Ascending aorta (tissue), 2 donors: ENCODE measurements around the gene TSHZ1. TPM values are rescaled to one million over a fixed set of nuclear protein-coding genes. Genes with fewer than 3 reads are reported as not detected.

Source experiments
- DNase-seq, 2 donors: peaks; one replicate each; pipeline ENCODE4 v3.0.0-alpha.2; 2019; ENCODE audit warnings: low spot score in 2 of 2
- H3K27ac ChIP-seq, 2 donors: fragments of 200-600 bp; sonication (generic); one replicate each; pipeline ENCODE4 v1.5.1; 2016 to 2017; ENCODE audit warnings: mild to moderate bottlenecking in 1 of 2
- H3K27me3 ChIP-seq: fragments of 200-600 bp; sonication (generic); one replicate; pipeline ENCODE4 v1.5.1; 2017
- H3K36me3 ChIP-seq, 2 donors: fragments of 200-600 bp; sonication (generic); one replicate each; pipeline ENCODE4 v1.5.1; 2016
- H3K4me1 ChIP-seq, 2 donors: fragments of 200-600 bp; sonication (generic); one replicate each; pipeline ENCODE4 v1.5.1; 2016 to 2017; ENCODE audit warnings: mild to moderate bottlenecking in 1 of 2
- H3K4me3 ChIP-seq, 2 donors: fragments of 200-600 bp; sonication (generic); one replicate each; pipeline ENCODE4 v1.5.1; 2016 to 2017; ENCODE audit warnings: mild to moderate bottlenecking in 1 of 2
- H3K9me3 ChIP-seq, 2 donors: fragments of 200-600 bp; sonication (generic); one replicate each; pipeline ENCODE4 v1.5.1; 2016
- intact Hi-C: fragments of 100-400 bp; cut with DNase I; formaldehyde crosslinking; loops from one replicate; pipeline ENCODE4 v1.15.1; 2023
- total RNA-seq: library from RNA; depleted of rRNA; stranded (reverse); fragments of >200 nt; gene quantifications from one replicate; pipeline ENCODE4 v1.1.0, GENCODE V29; 2016
- TF ChIP-seq, protein P1 (sequence below), 3 experiments: fragments of 200-600 bp in 2 of 3; fragments of 450-650 bp in 1 of 3; sonication (generic) in 2 of 3; IDR thresholded peaks; one replicate each; pipeline ENCODE4 v1.5.1; 2016 to 2019; ENCODE audit warnings: antibody characterized with exemption in 3 of 3, mild to moderate bottlenecking in 1 of 3, moderate library complexity in 1 of 3

TSHZ1 gene
- total RNA-seq, 1 donor from 2014 or later: 13.3 TPM

GRCh38 chr18:75251466-75251865, 40.9 kb downstream of the TSHZ1 start:
- intact Hi-C loops: no loop called here
- peaks cover 0 to 15% of the 10 kb centered on the region in 2 donors for H3K4me1 ChIP-seq
- TF ChIP-seq, protein P1, sequence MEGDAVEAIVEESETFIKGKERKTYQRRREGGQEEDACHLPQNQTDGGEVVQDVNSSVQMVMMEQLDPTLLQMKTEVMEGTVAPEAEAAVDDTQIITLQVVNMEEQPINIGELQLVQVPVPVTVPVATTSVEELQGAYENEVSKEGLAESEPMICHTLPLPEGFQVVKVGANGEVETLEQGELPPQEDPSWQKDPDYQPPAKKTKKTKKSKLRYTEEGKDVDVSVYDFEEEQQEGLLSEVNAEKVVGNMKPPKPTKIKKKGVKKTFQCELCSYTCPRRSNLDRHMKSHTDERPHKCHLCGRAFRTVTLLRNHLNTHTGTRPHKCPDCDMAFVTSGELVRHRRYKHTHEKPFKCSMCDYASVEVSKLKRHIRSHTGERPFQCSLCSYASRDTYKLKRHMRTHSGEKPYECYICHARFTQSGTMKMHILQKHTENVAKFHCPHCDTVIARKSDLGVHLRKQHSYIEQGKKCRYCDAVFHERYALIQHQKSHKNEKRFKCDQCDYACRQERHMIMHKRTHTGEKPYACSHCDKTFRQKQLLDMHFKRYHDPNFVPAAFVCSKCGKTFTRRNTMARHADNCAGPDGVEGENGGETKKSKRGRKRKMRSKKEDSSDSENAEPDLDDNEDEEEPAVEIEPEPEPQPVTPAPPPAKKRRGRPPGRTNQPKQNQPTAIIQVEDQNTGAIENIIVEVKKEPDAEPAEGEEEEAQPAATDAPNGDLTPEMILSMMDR (IDR thresholded peaks at IDR 0.05): no peak

DNA sequence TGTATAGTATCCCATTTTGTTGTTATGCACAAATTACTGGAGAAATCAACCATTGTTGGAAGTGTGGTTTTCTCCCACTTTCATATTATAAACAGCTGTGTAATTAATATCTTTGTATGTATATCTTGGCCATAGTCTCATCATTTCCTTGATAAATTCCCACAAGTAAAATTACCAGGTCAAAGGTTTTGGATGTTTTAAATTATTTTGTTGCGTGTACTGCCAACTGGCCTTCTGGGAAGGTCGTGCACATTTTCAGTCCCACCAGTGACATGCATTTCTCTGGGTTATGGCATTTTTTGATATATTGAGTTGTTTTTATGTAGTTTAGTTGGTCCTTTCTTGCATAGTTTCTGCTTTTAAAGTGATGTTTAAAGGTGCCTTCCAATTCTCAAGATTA, 41.5 kb downstream of the TSHZ1 start:
- Histone ChIP-seq H3K27me3 (no peaks in the 10 kb centered on the region), H3K27ac (no peak overlapping the region), H3K36me3 (no peaks in the 10 kb centered on the region), H3K9me3 (no peaks in the 10 kb centered on the region), H3K4me3 (no peak overlapping the region), H3K4me1 (peaks cover 0 to 11% of the 10 kb centered on the region in 2 donors)
- TF ChIP-seq, protein P1 (IDR thresholded peaks at IDR 0.05): no peak
- DNase-seq: no peak
- intact Hi-C loops: no loop called here

More at GRCh38 chr18:75251466-75251865, 40.9 kb downstream of the TSHZ1 start:
- Histone ChIP-seq H3K27ac (no peak overlapping the region), H3K4me3 (no peak overlapping the region), H3K9me3 (no peaks in the 10 kb centered on the region), H3K27me3 (no peaks in the 10 kb centered on the region), H3K36me3 (no peaks in the 10 kb centered on the region)
- no peak for DNase-seq

GRCh38 chr18:75253043-75253442, 42.4 kb downstream of the TSHZ1 start:
- no peaks in the 10 kb centered on the region for H3K27me3 ChIP-seq
- no peaks in the 10 kb centered on the region for H3K9me3 ChIP-seq
- H3K36me3 ChIP-seq: no peaks in the 10 kb centered on the region
- intact Hi-C loops: no loop called here
- H3K4me1 ChIP-seq: peaks cover 0 to 10% of the 10 kb centered on the region in 2 donors
- no peak overlapping the region for H3K27ac ChIP-seq
- no peak overlapping the region for H3K4me3 ChIP-seq
- DNase-seq: no peak
- TF ChIP-seq, protein P1 (IDR thresholded peaks at IDR 0.05): no peak

- TF ChIP-seq, protein P1 (IDR thresholded peaks at IDR 0.05): no peak
- H3K4me1 ChIP-seq: peaks cover 0 to 10% of the 10 kb centered on the region in 2 donors
- H3K27ac ChIP-seq: no peak overlapping the region
- DNase-seq: no peak
- intact Hi-C loops: no loop called here
- H3K4me3 ChIP-seq: no peak overlapping the region
- H3K27me3 ChIP-seq: no peaks in the 10 kb centered on the region
- H3K9me3 ChIP-seq: no peaks in the 10 kb centered on the region
- H3K36me3 ChIP-seq: no peaks in the 10 kb centered on the region
Observed at GRCh38 chr18:75253784-75254183, 43.2 kb downstream of the TSHZ1 start.

- Histone ChIP-seq H3K27me3 (no peaks in the 10 kb centered on the region), H3K4me3 (no peak overlapping the region), H3K4me1 (peaks cover 0 to 10% of the 10 kb centered on the region in 2 donors), H3K9me3 (no peaks in the 10 kb centered on the region), H3K27ac (no peak overlapping the region), H3K36me3 (no peaks in the 10 kb centered on the region)
- intact Hi-C loops: no loop called here
- no peak for DNase-seq
- TF ChIP-seq, protein P1 (IDR thresholded peaks at IDR 0.05): no peak
Observed at GRCh38 chr18:75255094-75255493, 44.5 kb downstream of the TSHZ1 start.

GRCh38 chr18:75256376-75256775, 45.8 kb downstream of the TSHZ1 start:
- H3K27ac ChIP-seq: no peak overlapping the region
- H3K4me1 ChIP-seq: peaks cover 0 to 10% of the 10 kb centered on the region in 2 donors
- DNase-seq: no peak
- intact Hi-C loops: no loop called here
- H3K4me3 ChIP-seq: no peak overlapping the region
- TF ChIP-seq, protein P1 (IDR thresholded peaks at IDR 0.05): no peak
- H3K36me3 ChIP-seq: no peaks in the 10 kb centered on the region
- no peaks in the 10 kb centered on the region for H3K27me3 ChIP-seq
- no peaks in the 10 kb centered on the region for H3K9me3 ChIP-seq
